Neural cell (in vitro differentiated cells): Measurements from ENCODE around the gene RAB5B. TPM values are rescaled to one million over a fixed set of nuclear protein-coding genes. Genes with fewer than 3 reads are reported as not detected.
"Not testable (repeated sequence)": the region's sequence is repeated elsewhere in the genome, so short reads cannot be mapped to it uniquely, and the experiment has no call there.

Source experiments
- H2AFZ ChIP-seq: fragments of 200-600, 300-800 bp; sonication (generic), shearing (Covaris generic); 2 replicates; pipeline ENCODE4 v1.6.0; 2014; ENCODE audit warnings: low read depth, mild to moderate bottlenecking, antibody characterized with exemption, low read length, moderate library complexity
- H3F3A ChIP-seq: fragments of 200-600 bp; shearing (Covaris generic); 2 replicates; pipeline ENCODE4 v1.6.1; 2016; ENCODE audit warnings: mild to moderate bottlenecking, moderate library complexity, mixed read lengths, antibody characterized with exemption, low read length; ENCODE audit not compliant: insufficient read depth, poor library complexity, severe bottlenecking
- H3K27ac ChIP-seq: fragments of 200-600, 300-800 bp; sonication (generic), shearing (Covaris generic); 2 replicates; pipeline ENCODE4 v1.5.1; 2014; ENCODE audit warnings: mild to moderate bottlenecking, low read length, moderate library complexity
- H3K27me3 ChIP-seq: fragments of 300-800, 200-600 bp; sonication (generic), shearing (Covaris generic); 2 replicates; pipeline ENCODE4 v1.6.0; 2014; ENCODE audit warnings: mild to moderate bottlenecking, low read depth, low read length, moderate library complexity; ENCODE audit not compliant: insufficient read depth
- H3K36me3 ChIP-seq: fragments of 300-800, 200-600 bp; sonication (generic), shearing (Covaris generic); 2 replicates; pipeline ENCODE4 v1.5.1; 2014; ENCODE audit warnings: mild to moderate bottlenecking, antibody characterized with exemption, low read length, moderate library complexity; ENCODE audit not compliant: insufficient read depth
- H3K4me2 ChIP-seq: fragments of 300-800, 200-600 bp; sonication (generic), shearing (Covaris generic); 2 replicates; pipeline ENCODE4 v1.6.0; 2014; ENCODE audit warnings: mild to moderate bottlenecking, low read length
- H3K4me3 ChIP-seq: fragments of 300-800, 200-600 bp; sonication (generic), shearing (Covaris generic); 2 replicates; pipeline ENCODE4 v1.5.1; 2014; ENCODE audit warnings: mild to moderate bottlenecking, low read length, moderate library complexity
- H3K79me2 ChIP-seq: fragments of 200-600 bp; shearing (Covaris generic); replicated peaks from 2 replicates; pipeline ENCODE4 v1.6.0; 2014; ENCODE audit warnings: mild to moderate bottlenecking, low read length, moderate library complexity; ENCODE audit not compliant: insufficient read depth
- H3K9ac ChIP-seq: fragments of 300-800, 200-600 bp; sonication (generic), shearing (Covaris generic); 2 replicates; pipeline ENCODE4 v1.6.1; 2016; ENCODE audit warnings: mild to moderate bottlenecking, low read length, mixed read lengths
- H3K9me2 ChIP-seq: fragments of 200-600 bp; shearing (Covaris generic); 2 replicates; pipeline ENCODE4 v1.6.1; 2016; ENCODE audit warnings: mild to moderate bottlenecking, low read length, mixed read lengths; ENCODE audit not compliant: insufficient read depth
- H3K9me3 ChIP-seq: fragments of 200-600, 300-800 bp; sonication (generic), shearing (Covaris generic); 2 replicates; pipeline ENCODE4 v1.6.1; 2016; ENCODE audit warnings: mild to moderate bottlenecking, mixed run types, low read length, moderate library complexity, mixed read lengths
- H4K20me1 ChIP-seq: fragments of 200-600 bp; shearing (Covaris generic); 2 replicates; pipeline ENCODE4 v1.6.1; 2016; ENCODE audit warnings: mild to moderate bottlenecking, mixed run types; ENCODE audit not compliant: insufficient read depth
- EP300 ChIP-seq: fragments of 450-650 bp; conservative IDR thresholded peaks from 2 replicates; pipeline ENCODE4 v1.6.1; 2014; ENCODE audit warnings: antibody characterized with exemption, mild to moderate bottlenecking, moderate library complexity; ENCODE audit not compliant: poor library complexity, severe bottlenecking
- EZH2 ChIP-seq: fragments of 200-600, 300-800 bp; shearing (Covaris generic), sonication (generic); IDR thresholded peaks from 2 replicates; pipeline ENCODE4 v1.6.1; 2014; ENCODE audit warnings: antibody characterized with exemption, low read length, borderline replicate concordance, mild to moderate bottlenecking; ENCODE audit not compliant: insufficient read depth, poor library complexity, severe bottlenecking
- MXI1 ChIP-seq: fragments of 450-650 bp; conservative IDR thresholded peaks from 2 replicates; pipeline ENCODE4 v1.6.1; 2014; ENCODE audit warnings: antibody characterized with exemption, mild to moderate bottlenecking; ENCODE audit not compliant: poor library complexity, severe bottlenecking
- POLR2AphosphoS5 ChIP-seq: IDR thresholded peaks from 2 replicates; pipeline ENCODE4 v1.6.1; 2012
- RAD21 ChIP-seq: fragments of 450-650 bp; conservative IDR thresholded peaks from 2 replicates; pipeline ENCODE4 v1.6.1; 2014; ENCODE audit warnings: antibody characterized with exemption, mild to moderate bottlenecking, moderate library complexity
- REST ChIP-seq: IDR thresholded peaks from 2 replicates; pipeline ENCODE4 v1.6.1; 2012; ENCODE audit warnings: borderline replicate concordance
- SMC3 ChIP-seq: fragments of 450-650 bp; conservative IDR thresholded peaks from 2 replicates; pipeline ENCODE4 v1.6.1; 2014; ENCODE audit warnings: antibody characterized with exemption, mild to moderate bottlenecking, moderate library complexity; ENCODE audit not compliant: poor library complexity
- TAF1 ChIP-seq: IDR thresholded peaks from 2 replicates; pipeline ENCODE4 v1.6.1; 2012; ENCODE audit warnings: low read depth
- polyA plus RNA-seq: library from polyadenylated mRNA; depleted of rRNA; stranded (reverse); fragments of >200 nt; gene quantifications from 2 replicates; pipeline ENCODE4 v1.2.3, GENCODE V29; 2014
- TF ChIP-seq, protein P1 (sequence below): fragments of 450-650 bp; IDR thresholded peaks from 2 replicates; pipeline ENCODE4 v1.5.1; 2014; ENCODE audit warnings: antibody characterized with exemption, mild to moderate bottlenecking, moderate library complexity; ENCODE audit not compliant: poor library complexity, severe bottlenecking

The RAB5B gene
- polyA plus RNA-seq, 1 donor from 2014 or later, result 39.6 TPM

- H3K9ac ChIP-seq, result peak within 1 kb of the TSS; percentile 75
- H3K36me3 ChIP-seq, result no peaks in the 10 kb centered on the region
- H4K20me1 ChIP-seq, result no peaks in the 10 kb centered on the region
- H3K9me2 ChIP-seq, result no peaks in the 10 kb centered on the region
- H3K27me3 ChIP-seq, result no peaks in the 10 kb centered on the region
- peak within 1 kb of the TSS; percentile 68 for H3K4me2 ChIP-seq
- TF ChIP-seq POLR2AphosphoS5 (peak; percentile 61), SMC3 (no peak), EP300 (no peak), RAD21 (no peak), REST (peak; percentile 60), MXI1 (peak; percentile 23), TAF1 (peak; percentile 60), EZH2 (no peak)
- TF ChIP-seq, protein P1, sequence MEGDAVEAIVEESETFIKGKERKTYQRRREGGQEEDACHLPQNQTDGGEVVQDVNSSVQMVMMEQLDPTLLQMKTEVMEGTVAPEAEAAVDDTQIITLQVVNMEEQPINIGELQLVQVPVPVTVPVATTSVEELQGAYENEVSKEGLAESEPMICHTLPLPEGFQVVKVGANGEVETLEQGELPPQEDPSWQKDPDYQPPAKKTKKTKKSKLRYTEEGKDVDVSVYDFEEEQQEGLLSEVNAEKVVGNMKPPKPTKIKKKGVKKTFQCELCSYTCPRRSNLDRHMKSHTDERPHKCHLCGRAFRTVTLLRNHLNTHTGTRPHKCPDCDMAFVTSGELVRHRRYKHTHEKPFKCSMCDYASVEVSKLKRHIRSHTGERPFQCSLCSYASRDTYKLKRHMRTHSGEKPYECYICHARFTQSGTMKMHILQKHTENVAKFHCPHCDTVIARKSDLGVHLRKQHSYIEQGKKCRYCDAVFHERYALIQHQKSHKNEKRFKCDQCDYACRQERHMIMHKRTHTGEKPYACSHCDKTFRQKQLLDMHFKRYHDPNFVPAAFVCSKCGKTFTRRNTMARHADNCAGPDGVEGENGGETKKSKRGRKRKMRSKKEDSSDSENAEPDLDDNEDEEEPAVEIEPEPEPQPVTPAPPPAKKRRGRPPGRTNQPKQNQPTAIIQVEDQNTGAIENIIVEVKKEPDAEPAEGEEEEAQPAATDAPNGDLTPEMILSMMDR, result no peak
- H3K9me3 ChIP-seq, result no peaks in the 10 kb centered on the region
- peak within 1 kb of the TSS; percentile 3 for H2AFZ ChIP-seq
- H3K4me3 ChIP-seq, result peak within 1 kb of the TSS; percentile 80
- peaks cover 4% of the 10 kb centered on the region for H3K79me2 ChIP-seq
- no peaks in the 10 kb centered on the region for H3F3A ChIP-seq
- H3K27ac ChIP-seq, result peak within 1 kb of the TSS; percentile 70
These were observed 23.0 kb downstream of the RAB5B start, which contains the start of gene SUOX for GRCh38 chr12:55996715-55997534. Gene SUOX (plus strand): TSS chr12:55997276. CDS start chr12:56002222, 4,946 bp downstream.

- H3K36me3 ChIP-seq, result no peaks in the 10 kb centered on the region
- peak overlapping the region; percentile 70 for H3K27ac ChIP-seq
These were observed 23.6 kb downstream of the RAB5B start for GRCh38 chr12:55997535-55997859.

DNA sequence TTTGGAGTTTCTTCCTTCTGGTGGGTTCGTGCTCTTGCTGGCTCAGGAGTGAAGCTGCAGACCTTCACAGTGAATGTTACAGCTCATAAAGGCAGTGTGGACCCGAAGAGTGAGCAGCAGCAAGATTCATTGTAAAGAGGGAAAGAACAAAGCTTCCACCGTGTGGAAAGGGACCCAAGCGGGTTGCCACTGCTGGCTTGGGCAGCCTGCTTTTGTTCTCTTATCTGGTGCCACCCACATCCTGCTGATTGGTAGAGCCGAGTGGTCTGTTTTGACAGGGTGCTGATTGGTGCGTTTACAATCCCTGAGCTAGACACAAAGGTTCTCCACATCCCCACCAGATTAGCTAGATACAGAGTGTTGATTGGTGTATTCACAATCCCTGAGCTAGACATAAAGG lies 25.6 kb downstream of the RAB5B start:
- not testable (repeated sequence) for H3K4me2 ChIP-seq, H3K9ac ChIP-seq, H3K27me3 ChIP-seq, H3K9me2 ChIP-seq, H3K27ac ChIP-seq, H3K79me2 ChIP-seq, H3K9me3 ChIP-seq, H2AFZ ChIP-seq, H4K20me1 ChIP-seq, H3K36me3 ChIP-seq, H3F3A ChIP-seq, H3K4me3 ChIP-seq

More at GRCh38 chr12:55997535-55997859, 23.6 kb downstream of the RAB5B start:
- TF ChIP-seq EZH2 (no peak), REST (no peak), RAD21 (no peak), EP300 (no peak)
- Histone ChIP-seq H3K9me2 (no peaks in the 10 kb centered on the region), H3K4me3 (peak overlapping the region; percentile 80), H3F3A (no peaks in the 10 kb centered on the region), H3K9ac (peak overlapping the region; percentile 75), H3K79me2 (peaks cover 4% of the 10 kb centered on the region), H3K4me2 (peak overlapping the region; percentile 68), H3K27me3 (no peaks in the 10 kb centered on the region), H3K9me3 (no peaks in the 10 kb centered on the region), H4K20me1 (no peaks in the 10 kb centered on the region), H2AFZ (no peak overlapping the region)

- H3K4me3 ChIP-seq, H3K27me3 ChIP-seq, H3K4me2 ChIP-seq, H3F3A ChIP-seq, H3K27ac ChIP-seq, H2AFZ ChIP-seq, H3K36me3 ChIP-seq, H3K9me2 ChIP-seq, H3K9ac ChIP-seq, H3K9me3 ChIP-seq, H3K79me2 ChIP-seq, H4K20me1 ChIP-seq: not testable (repeated sequence)
These were observed 26.2 kb downstream of the RAB5B start for GRCh38 chr12:55999999-56000540.
